Retina (tissue), 1 donor: ENCODE measurements around the gene NDUFAF8.

Source experiments
- DNase-seq: peaks from one replicate; pipeline ENCODE4 v3.0.0-alpha.2; 2016

NDUFAF8 gene

DNA sequence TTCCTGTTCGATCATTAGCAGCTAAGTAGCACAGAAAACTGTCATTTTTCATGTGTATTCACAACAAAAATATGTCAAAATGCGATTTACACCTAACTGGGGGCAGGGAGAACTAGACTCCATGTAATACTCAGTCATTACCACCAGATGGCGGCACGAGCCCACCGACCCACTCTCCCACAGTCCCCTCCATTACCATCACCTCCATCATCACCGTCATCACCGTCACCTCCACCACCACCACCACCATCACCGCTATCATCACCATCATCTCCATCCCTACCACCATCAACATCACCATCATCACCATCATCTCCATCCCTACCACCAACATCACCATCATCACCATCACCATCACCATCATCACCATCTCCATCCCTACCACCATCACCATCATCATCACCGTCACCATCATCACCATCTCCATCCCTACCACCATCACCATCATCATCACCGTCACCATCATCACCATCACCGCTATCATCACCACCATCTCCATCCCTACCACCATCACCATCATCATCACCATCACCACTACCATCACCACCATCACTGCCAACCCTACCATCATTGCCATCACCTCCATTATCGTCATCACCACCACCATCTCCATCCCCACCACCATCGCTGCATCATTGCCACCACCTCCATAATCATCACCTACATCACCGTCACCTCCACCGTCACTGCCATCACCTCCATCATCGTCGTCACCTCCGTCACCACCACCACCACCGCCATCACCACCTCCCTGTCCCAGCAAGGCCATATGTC lies 14.4 kb downstream of the NDUFAF8 start:
- DNase-seq: peak; percentile 80

DNA sequence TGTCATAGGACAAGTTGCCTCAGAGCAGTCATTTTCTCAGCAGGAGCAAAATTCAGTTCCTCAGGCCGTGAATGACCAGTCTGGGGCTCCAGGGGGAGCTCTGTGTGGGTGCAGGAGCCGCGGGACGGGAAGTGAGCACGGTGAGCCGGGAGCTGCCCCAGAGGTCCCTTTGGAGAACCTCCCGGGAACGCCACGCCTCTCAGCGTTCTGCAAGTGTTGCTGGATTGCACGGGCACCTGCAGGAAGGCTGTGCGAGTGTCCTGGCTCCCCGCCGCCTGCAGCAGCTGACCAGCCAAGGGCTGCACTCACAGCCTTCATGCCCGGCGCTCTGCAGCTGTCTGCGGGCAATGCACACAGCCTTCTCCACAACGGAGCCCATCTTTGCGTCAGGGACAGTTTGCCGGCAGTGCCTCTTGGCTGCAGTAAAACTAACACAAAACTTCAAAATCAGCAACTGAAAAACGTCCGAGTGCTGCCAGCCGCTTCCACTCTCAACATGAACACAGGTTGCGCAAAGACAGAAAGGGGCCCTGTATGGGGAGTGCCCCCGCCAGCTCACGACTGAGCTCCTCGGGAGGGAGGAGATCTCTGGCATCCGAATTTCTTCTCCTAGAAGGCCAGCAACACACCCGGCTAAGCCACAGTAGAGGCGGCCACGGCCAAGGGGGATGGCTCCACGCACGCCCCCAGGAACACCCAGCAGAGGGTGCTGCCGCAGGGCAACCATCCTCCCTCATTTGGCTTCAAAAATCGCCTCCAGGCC lies 16.0 kb downstream of the NDUFAF8 start:
- peak; percentile 84 for DNase-seq

DNA sequence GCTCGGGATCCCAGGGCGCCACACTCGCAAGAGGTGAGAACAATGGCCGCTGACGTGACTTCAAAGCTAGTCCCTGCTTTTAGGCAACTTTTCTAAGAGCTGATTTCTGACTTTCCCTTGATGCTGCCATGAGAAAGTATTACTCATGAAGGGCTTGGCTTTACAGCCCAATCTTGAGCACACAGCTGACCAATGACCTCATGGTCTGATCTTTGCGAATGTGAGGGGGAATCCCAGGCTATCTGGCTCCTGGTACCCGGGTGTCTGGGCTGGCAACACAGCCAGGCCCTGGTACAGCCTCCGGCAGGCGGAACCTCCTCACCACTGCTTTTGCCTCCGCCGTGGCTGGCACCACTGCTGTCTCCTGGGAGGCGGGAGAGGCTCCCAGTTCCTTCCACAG lies 17.5 kb downstream of the NDUFAF8 start:
- no peak for DNase-seq

DNA sequence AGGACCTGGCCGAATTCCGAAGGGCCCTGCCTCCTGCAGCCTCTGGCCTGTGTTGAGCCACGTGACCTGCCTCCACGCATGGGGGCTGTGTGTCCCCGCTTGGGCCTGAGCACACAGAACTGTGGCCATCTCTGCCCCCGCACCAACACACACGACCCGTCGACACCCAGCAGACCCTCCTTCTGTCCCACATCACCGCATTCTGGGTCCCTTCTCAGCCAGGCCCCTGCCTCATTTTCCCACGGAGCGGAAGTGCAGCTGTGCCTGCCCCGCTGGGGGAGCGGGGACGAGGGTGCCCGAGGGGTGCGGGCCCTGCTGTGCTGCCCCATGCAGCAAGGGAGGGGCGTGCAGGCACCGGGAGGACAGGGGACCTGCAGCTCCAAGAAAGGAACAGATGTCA lies 18.4 kb downstream of the NDUFAF8 start:
- no peak for DNase-seq

DNA sequence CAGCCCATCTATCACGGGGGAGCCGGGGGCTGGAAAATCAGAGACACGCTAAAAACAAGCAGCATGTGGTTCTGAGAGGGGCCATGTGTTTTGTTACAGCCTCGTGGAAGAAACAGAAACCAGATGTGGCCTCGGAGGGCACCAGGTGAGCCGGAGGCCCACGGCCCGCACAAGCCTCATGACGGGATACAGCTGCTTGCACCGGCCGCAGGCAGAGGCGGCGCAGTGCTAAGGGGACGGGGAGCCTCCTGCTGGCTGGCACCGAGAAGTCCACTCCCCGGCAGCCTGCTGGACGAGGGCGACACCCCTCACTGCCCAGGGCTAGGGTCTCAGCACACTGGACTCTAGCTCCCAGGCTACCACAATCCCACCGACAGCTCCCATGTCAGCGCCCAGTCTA lies 19.2 kb downstream of the NDUFAF8 start:
- no peak for DNase-seq

DNA sequence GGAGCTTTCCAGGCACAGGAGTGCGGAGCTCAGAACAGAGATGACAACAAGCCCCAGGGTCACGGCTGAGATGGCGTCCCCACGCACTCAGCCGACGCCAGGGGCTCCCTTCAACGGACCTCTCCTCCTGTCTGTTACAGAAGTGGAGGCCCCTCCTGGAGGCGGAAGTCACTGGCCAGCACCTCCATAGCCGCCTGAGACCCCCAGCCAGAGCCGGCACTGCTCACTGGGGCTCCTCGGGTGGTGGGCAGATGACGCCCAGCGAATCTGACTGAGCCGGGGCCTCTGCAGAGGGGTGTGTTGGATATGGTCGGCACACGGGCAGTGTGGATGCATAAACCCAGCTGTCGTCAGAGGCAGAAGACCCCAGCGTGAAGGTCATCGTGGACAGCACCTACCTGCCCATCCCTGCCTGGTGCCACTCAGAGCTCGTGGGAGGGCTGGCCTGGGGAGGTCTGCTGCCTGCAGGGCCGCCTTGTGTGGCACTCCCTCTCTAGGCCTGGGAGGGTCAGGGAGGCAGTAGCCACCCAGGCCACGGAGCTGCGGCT lies 20.0 kb downstream of the NDUFAF8 start:
- DNase-seq: no peak

DNA sequence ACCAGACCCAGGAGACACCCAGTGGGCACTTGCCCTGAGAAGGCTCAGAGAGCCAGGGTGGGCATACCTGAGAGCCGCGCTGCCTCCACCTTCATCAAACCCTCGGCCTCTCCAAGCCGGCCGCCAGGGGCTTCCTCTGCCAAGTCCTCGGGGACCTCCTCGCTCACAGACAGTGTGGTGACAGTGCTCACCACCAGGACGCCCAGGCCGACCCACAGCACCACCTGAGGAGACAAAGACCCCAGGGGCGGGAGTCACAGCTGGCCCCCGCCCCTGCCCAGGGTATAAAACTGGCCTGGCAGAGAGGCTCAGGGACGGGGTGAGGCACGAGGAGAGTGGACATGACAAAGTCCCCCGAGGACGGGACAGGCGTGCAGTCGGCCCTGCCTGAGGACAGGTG lies 21.1 kb downstream of the NDUFAF8 start:
- DNase-seq: no peak

DNA sequence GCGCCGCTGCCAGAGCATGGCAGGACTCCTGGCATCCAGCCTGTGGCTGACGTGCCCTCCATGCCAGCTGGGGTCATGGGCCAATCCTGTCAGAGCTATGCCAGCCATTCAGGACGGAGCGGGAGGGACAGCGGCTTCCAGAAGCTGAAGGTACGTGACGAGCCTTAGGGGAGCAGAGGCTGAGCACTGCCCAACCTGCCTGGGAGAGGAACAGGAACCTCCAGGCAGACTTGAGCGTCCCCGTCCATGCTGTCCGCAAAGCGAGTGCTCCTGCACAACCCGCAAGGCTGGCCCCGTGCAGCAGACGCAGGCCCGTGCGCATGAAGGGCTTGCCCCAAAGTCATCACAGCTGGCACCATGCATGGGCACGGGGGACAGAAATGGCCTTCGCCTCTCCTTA lies 21.5 kb downstream of the NDUFAF8 start:
- no peak for DNase-seq

DNA sequence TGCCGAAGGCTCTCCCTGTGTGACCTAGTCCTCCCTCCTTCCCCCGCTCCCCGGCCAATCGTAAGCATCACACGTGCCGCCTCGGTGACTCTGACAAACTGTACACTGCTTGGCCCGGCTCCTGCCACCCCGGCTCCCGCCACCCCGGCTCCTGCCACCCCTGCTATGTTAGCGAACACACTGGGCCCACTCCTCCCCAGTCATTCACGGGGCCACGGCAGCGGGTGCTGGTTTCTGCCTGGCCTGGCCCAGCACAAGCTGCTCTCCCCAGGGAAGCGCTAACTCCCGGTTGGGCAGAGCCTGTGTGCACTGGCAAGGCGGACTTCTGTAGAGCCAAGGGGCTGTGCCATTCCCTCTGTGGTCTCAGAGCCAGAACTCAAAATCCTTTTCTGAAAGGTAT lies 22.0 kb downstream of the NDUFAF8 start:
- no peak for DNase-seq

DNA sequence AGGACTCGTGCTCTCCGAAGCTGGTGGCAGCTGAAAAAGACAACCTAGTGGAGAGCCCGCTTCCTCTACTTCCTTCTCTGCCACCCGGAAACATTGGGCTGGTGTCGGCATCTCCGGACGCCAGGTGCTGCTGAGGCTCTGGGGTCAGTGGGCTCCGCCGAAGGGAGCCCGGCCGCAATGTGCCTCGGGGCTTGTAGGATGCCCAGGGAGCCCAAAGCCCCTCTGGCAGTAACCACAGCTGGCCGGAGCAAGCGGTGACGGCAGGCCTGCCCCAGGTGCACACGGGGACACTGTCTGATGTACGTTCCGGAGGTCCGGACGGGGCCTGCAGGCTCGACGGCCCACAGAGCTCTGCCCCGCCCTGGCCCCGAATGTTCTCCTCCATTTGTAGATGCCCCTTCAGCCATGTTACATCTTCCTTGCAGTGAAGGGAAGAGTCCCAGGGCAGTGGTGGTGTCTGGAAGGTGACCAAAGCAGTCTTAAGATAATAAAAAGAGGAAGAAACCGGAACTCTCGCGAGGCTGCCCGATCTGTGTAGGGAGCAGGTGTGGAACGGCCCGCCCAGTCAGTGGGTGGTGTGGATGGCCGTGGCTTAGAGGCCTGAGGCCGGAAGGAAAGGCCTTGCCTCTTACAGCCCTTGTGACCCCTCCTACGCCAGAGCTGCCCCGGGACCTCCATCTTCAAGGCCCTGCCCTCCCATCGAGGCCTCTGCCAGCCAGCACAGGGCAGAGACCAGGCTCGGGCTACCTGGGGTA lies 22.6 kb downstream of the NDUFAF8 start:
- no peak for DNase-seq

DNA sequence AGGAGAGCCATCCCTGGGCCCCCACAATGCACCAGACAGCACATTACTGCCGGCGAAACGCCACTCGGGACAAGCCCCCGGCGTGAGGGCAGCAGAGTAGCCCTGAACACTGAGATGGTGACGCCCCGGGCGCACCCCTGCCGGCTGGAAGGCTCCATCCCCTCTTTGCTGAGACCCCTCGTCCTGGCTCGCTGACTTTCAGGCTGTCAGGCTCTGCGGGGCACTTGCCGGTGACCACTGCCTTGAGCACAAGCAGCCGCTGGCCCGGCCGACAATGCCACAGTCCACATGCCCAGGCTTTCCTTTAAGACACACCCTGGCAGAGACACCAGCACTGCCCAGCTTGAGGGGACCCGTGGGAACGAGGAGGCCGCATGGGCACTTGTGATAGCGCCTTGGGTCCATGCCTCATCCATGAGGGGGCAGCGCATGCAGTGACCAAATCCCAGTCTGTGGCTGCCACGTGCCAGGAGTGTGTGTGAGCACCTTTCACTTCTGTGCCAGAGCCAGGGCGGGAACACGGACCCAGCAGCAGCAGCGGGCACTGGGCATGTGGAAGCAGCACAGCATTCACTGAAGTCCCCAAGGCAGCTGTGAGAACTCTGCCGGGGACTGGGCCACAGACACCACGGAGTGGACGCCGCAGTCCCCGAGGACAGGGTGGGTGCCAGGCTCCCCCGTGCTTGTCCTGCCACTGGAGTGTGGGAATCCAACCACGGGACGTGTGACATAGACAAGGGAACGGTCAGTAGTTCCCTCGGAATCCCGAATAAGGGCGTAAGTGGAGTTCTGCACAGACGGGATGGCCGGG lies 24.5 kb downstream of the NDUFAF8 start:
- no peak for DNase-seq

DNA sequence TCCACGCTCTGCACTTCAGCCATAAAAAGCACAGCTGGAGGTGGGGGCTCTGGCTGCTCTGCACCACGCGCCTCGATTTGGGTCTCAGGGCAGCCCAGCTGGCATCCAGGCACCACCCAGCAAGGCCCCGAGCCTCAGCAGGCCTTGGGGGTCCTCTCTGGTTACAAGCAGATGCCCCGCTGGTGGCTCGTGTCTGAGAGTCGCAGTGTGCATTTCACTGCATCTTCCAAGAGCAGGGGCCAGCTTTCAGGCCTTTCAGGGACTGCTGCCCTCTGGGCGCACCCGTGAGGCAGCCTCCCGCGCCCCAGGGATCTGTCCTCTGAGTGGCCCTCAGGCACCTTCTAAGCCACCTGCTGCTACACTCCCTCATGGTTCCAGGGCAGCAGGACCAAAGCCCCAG lies 25.5 kb downstream of the NDUFAF8 start:
- no peak for DNase-seq

DNA sequence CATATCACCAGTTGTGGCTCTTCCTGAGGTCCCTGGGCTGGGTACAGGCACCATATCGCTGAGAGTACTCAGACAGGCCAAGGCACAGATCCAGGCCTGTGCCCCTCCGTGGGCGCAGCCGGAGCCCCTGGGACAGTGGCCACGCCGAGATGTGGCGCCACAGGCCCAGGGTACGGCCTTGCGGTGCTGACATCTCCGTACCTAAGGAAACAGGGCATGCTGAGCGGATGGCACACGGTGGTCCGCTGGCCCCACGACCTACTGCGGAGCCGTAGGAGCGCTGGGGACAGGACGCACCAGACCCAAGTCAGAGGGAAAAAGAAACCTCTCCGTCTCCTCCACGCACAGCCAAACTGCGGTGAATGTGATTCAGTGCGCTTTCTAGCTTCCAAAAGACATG lies 26.5 kb downstream of the NDUFAF8 start:
- DNase-seq: no peak

DNA sequence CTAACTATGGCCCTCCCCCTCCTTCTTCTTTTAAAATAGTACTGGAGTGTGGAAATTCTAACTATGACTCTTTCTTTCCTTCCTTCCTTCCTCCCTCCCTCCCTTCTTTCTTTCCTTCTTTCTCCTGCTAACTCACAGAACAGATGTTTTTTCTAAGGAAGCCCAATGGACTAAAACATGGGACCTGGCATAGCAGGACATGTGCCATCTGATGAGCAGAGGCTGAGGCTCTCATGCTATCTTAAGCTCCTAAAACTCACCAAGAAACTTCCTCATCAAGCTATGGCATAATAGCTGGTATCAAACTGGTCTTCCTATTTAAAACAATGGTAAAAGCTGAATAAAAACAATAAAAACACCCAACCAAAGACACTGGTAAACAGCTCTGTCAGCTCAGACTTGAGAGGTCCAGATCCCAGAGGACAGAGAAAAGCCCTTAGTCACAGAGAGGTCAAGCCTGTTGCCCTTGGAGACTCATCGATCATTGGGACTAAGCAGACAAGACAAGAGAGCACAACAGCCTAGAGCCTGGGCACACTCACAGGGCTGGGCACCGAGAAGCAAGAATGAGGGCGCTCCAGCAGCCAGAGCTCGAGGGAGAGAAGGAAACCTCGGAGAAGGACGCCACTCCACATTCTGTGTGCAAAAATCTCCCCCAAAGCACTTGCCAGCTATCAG lies 28.4 kb downstream of the NDUFAF8 start:
- no peak for DNase-seq

DNA sequence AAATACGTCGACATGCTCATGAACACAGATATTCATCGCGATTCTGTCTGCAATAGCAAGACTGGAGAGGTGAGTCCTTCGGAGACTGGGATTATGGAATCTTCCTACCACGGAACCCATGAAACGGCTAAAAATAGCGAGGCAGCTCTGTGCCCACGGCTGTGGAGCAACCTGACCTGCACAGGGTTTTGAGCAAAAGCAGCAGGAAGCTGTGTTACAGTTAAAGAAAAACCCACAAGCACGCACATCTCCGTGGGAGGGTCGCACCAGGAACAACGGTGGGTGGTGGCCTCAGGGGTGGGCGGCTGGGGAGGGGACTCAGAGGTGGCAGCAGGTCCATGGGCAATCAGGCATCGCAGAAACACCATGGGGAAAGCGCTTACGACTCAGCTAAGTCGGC lies 31.2 kb downstream of the NDUFAF8 start:
- no peak for DNase-seq

DNA sequence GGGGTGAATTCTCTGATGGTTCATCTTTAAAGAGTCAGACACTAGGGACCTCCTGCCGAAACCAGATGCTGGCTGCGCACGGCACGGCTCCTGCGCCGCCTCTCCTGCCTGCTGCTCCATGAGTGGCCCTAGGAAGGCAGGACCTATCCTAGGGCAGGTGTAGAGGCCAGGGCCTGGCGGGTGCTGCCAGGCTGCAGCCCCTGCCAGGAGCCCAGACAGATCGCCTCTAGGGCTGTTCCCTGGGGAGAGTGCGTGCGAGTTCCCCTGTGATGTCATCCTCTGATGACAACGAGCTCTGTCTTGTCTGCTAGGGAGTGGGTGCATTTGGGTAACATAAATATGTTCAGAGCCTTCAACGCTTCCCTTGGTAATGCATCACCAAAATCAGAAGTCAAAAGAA lies 32.1 kb downstream of the NDUFAF8 start:
- DNase-seq: no peak

DNA sequence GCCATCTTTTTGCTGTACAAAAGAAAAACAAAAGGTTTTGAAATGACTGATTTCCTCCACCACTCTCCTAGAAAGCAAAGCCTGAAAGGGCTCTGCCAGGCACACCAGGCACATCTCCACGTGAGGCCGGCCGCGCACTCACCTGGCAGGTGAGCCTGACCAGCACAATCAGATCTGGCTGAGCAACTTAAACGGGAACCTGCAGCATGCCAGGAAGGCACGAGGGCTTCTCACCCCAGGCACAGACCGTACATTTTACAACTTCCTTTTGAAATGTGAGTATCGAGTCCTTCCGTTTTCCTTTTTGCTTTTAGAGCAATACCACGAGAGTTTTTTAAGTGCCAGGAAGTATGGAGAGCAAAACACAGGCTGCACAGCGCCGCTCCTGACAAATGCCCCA lies 33.5 kb downstream of the NDUFAF8 start:
- no peak for DNase-seq

DNA sequence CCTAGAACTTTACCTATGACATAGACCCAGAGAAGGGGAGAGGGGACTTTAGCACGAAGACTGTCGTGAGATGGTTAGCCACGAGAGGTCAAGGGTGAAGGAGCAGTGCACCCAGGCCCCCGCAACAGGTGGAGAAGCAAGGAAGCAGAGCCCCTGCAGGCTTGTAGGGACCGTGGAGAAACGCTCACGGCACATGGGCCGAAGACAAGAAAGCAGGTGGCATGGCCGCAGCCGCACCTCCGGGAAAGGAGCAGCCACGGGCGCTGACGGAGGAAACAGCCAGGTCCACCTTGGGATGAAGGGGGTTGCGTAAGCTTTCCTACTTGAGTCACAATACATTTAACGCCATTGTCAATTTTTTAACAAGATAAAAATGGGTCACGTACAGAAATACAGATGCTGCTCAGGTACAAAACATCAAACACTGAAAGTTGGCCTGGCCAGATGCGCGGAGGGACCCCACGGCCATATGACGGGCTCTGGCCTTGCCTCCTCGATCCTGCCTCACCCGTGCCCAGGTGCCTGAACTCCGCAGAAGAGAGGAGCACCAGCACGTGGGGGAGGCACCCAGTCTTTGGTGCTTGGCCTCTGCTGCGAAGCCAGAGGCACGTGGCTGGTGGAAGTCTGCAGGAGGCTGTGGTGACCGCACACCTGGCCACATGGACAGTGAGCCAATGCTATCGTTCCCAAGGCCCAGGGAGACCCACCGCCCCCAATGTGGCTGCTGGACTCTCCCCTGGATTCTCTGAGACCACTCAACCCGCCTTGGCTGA lies 34.8 kb downstream of the NDUFAF8 start:
- no peak for DNase-seq

DNA sequence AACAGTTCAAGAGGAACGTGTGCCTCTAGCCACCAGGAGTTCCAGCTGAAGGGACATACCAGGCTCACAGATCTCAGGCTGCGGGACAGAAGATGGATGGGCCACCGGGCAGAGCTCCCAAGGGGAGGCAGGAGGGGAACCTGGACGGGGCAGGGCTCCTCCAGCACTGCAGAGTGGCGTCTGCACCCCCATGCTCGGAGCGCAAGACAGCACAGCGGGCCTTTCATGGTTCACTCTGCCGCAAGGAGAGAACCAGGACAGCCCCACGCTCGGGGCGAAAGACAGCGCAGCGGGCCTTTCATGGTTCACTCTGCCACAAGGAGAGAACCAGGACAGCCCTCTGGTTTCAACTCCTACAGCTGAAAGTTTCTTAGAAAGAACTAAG lies 35.3 kb downstream of the NDUFAF8 start:
- DNase-seq: no peak

DNA sequence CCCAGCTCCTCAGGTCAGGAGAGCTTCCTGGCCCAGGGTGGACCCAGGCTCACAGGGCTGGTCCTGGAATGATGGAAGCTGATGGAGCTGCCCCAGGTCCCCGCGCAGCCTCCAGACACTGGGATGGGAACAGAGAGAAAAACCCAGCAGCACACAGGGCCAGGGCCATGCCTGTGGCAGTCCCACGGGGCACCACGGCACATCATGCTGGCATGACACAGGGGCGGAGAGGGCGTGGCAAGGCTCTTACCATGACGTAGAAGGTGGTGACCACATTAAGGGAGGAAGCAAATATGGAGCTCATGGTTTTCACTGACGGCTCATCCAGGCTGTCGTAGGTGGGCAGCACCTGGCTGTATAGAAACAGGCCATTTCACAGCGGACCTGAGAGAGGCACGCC lies 37.7 kb downstream of the NDUFAF8 start:
- no peak for DNase-seq

DNA sequence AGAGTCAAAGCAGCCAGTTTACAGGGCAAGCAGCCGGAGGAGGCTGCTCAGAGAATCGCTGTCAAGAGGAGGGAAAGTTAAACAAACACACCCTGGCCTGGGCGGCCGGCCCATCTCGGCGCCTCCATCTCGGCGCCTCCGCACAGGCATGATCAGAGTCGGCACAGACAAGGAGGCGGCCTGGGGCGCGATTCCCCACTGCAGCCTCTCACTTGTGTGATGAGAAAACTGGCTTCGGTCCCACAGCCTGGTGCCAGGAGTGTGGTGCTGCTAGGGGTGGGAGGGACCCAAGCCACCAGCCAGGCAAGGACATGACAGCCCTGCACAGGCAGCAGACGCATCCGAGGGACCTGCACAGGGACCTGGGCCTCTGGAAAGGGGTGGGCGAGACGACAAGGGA lies 38.3 kb downstream of the NDUFAF8 start:
- no peak for DNase-seq
